Measurements from ENCODE around the gene HTRA3. TPM values are rescaled to one million over a fixed set of nuclear protein-coding genes. Genes with fewer than 3 reads are reported as not detected.

Gene HTRA3
- total RNA-seq, 2 donors from 2014 or later, result 3.2 to 4.6 TPM

DNA sequence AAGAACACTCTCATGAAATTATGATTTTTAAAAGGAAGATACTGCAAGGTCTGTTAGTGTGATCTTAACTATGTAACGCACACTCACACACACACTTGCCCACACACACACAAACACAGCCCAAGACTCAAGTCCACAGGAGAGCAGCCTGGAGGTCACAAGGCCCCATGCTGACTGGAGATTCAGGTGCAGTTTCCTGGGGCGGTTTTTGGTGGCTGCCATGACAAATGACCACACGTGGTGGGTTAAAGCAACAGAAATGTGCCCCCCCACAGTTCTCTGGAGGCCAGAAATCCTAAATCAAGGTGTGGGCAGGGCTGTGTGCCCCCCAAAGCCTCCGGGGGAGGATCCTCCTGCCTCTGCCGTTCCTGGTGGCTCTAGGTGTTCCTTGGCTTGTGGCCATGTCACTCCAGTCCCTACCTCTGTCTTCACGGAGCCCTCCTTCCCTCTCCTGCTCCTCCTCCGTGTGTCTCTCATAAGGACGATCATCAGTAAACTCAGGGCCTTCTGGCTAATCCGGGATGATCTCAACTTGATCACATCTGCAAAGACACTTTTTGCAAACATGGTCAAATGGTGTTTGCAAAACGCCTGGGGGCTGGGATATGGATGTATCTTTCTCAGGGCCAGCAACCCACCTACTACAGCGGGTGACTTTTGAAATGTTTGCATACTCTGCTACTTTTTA lies 9.7 kb upstream of the HTRA3 start:
- Histone ChIP-seq H3K9me3 (ENCODE audit: control insufficient read depth, low read length) (no peaks in the 10 kb centered on the region), H3K27me3 (ENCODE audit: control insufficient read depth, insufficient read depth, low read length, poor library complexity, severe bottlenecking) (no peaks in the 10 kb centered on the region), H3K4me3 (ENCODE audit: low read length) (no peak overlapping the region), H3K27ac (ENCODE audit: low read depth, low read length) (no peak overlapping the region), H3K9ac (ENCODE audit: extremely low read depth, low read length, poor library complexity, severe bottlenecking) (no peak overlapping the region), H3K4me1 (ENCODE audit: control insufficient read depth, insufficient read depth, low read length) (no peaks in the 10 kb centered on the region), H3K36me3 (ENCODE audit: control insufficient read depth, insufficient read depth, low read length) (no peaks in the 10 kb centered on the region)
- TF ChIP-seq CTCF (conservative IDR thresholded peaks at IDR 0.05), result no peak
- 90 to 93% methylated on average over 7 to 11 of the region's 11 CpGs for WGBS, 2 experiments (ENCODE audit: insufficient coverage in 1 of 2, insufficient read length in 1 of 2)
- H3K4me1 Mint-ChIP-seq, result peaks cover 7% of the 10 kb centered on the region
- H3K27ac Mint-ChIP-seq, result no peak overlapping the region
- no peaks in the 10 kb centered on the region for H3K9me3 Mint-ChIP-seq
- no peaks in the 10 kb centered on the region for H3K27me3 Mint-ChIP-seq (ENCODE audit: insufficient read depth)
- no peak for DNase-seq
- no peak overlapping the region for H3K4me3 Mint-ChIP-seq
- H3K36me3 Mint-ChIP-seq (ENCODE audit: low read depth), result no peaks in the 10 kb centered on the region

DNA sequence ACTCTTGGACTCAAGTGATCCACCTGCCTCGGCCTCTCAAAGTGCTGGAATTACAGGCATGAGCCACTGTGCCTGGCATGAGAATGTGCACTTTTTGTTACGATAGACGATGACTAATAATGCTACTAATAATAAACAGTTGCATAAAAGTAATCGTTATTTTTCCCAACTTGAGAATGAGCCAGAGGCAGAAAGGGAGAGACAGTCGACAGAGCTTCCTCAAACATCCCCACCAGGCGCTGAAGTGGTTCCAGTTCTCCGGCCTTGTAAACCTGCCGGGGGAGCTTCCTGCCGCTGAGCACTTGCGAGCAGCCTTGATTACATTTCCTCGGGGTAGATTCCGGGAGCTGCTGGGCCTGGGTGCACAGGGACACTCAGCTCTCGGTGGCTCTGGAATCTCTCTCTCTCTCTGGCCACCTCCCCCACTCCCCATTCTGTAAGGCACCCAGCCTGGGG lies 8.9 kb upstream of the HTRA3 start:
- Histone ChIP-seq H3K4me1 (ENCODE audit: control insufficient read depth, insufficient read depth, low read length) (no peaks in the 10 kb centered on the region), H3K27ac (ENCODE audit: low read depth, low read length) (no peak overlapping the region), H3K4me3 (ENCODE audit: low read length) (no peak overlapping the region), H3K36me3 (ENCODE audit: control insufficient read depth, insufficient read depth, low read length) (no peaks in the 10 kb centered on the region), H3K27me3 (ENCODE audit: control insufficient read depth, insufficient read depth, low read length, poor library complexity, severe bottlenecking) (no peaks in the 10 kb centered on the region), H3K9me3 (ENCODE audit: control insufficient read depth, low read length) (no peaks in the 10 kb centered on the region), H3K9ac (ENCODE audit: extremely low read depth, low read length, poor library complexity, severe bottlenecking) (no peak overlapping the region)
- DNase-seq, result peak; percentile 68
- H3K4me3 Mint-ChIP-seq, result no peak overlapping the region
- no peaks in the 10 kb centered on the region for H3K27me3 Mint-ChIP-seq (ENCODE audit: insufficient read depth)
- peaks cover 7% of the 10 kb centered on the region for H3K4me1 Mint-ChIP-seq
- H3K36me3 Mint-ChIP-seq (ENCODE audit: low read depth), result no peaks in the 10 kb centered on the region
- no peak for TF ChIP-seq CTCF (conservative IDR thresholded peaks at IDR 0.05)
- WGBS, 2 experiments (ENCODE audit: insufficient coverage in 1 of 2, insufficient read length in 1 of 2), result 77 to 83% methylated on average over 5 to 13 of the region's 13 CpGs
- no peak overlapping the region for H3K27ac Mint-ChIP-seq
- H3K9me3 Mint-ChIP-seq, result no peaks in the 10 kb centered on the region

DNA sequence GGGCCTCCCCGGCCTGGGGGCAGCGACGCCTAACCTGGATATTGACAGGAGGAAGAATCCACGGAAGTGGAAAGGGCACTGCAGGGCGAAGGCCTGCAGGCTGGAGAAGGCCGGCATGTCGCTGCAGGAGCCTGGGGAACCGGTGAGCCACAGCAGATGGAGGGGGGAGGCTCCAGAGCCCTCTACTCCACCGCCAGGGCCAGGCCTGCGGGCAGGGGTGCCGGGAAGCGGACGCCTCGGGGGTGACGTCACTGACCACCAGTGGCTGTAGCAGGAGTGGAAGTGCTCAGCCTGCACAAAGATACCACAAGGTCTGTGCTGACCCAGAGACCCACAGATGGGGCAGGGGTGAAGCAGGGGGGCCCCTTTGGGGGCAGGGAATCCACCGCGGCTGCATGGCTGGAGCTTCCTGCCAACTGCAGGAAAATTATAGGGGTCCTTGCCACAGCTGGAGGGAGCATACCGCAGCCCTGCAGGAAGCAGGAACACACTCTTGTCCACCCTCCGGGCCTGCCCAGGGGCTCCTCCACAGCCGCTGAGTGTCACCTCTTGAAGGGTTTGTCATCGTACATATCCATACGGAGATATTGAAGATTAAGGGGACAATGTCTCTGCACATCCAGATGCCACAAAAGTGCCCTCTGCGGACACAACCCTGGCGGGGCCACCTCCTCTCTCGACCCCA lies 7.6 kb upstream of the HTRA3 start:
- no peaks in the 10 kb centered on the region for H3K4me1 ChIP-seq (ENCODE audit: control insufficient read depth, insufficient read depth, low read length)
- no peak overlapping the region for H3K4me3 Mint-ChIP-seq
- TF ChIP-seq CTCF (conservative IDR thresholded peaks at IDR 0.05), result no peak
- no peaks in the 10 kb centered on the region for H3K27me3 ChIP-seq (ENCODE audit: control insufficient read depth, insufficient read depth, low read length, poor library complexity, severe bottlenecking)
- no peak overlapping the region for H3K4me3 ChIP-seq (ENCODE audit: low read length)
- no peaks in the 10 kb centered on the region for H3K36me3 Mint-ChIP-seq (ENCODE audit: low read depth)
- DNase-seq, result no peak
- no peaks in the 10 kb centered on the region for H3K9me3 ChIP-seq (ENCODE audit: control insufficient read depth, low read length)
- no peak overlapping the region for H3K9ac ChIP-seq (ENCODE audit: extremely low read depth, low read length, poor library complexity, severe bottlenecking)
- H3K4me1 Mint-ChIP-seq, result peaks cover 10% of the 10 kb centered on the region
- H3K27ac ChIP-seq (ENCODE audit: low read depth, low read length), result peak overlapping the region; percentile 11
- no peak overlapping the region for H3K27ac Mint-ChIP-seq
- H3K27me3 Mint-ChIP-seq (ENCODE audit: insufficient read depth), result no peaks in the 10 kb centered on the region
- H3K36me3 ChIP-seq (ENCODE audit: control insufficient read depth, insufficient read depth, low read length), result no peaks in the 10 kb centered on the region
- 88% methylated on average over 11 to 25 of the region's 25 CpGs for WGBS, 2 experiments (ENCODE audit: insufficient coverage in 1 of 2, insufficient read length in 1 of 2)
- H3K9me3 Mint-ChIP-seq, result no peaks in the 10 kb centered on the region
